ENCODE results near the gene PRKAR1B.
A peak's percentile ranks its signal among the peaks of the same experiment; 100 is the strongest.

Gene PRKAR1B

GRCh38 chr7:572416-573268 lies 154.4 kb downstream of the PRKAR1B start:
- DNase-seq (ENCODE audit: low read depth): no peak

DNA sequence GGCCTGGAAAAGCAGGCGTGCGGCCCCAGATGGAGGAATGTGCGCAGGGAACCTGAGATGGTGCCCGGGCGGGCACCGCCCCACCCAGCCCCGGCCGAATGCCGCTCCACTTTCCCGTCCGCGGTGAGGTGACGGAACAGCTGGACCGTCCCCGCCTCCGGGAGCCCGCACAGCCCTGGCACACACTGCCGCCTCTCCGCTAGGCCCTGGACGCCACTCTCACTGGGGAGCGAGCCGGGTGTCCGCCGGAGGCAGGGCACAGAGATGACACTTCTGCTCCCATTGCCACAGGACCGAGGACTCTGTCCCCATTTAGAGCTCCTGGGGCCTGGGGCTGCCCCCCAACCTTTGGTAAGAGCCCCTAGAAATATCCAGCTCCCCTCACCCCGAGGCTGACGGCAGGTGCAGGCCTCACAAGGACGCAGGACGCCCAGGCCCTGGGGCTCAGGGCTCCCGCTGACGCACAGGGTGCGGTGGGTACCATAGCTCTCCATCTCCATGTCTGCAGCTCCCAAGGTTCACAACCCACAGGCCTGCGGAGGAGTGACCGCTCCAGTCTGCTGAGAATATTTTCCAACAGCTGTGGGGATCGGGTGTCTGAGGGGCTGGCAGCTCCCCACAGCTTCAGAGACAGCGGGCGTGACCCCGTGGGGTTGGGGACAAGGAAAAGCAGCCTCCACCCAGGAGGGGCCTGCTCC lies 155.2 kb downstream of the PRKAR1B start:
- no peak for DNase-seq (ENCODE audit: low read depth)

- no peak for DNase-seq (ENCODE audit: low read depth)
Observed at GRCh38 chr7:571096-571717, 155.9 kb downstream of the PRKAR1B start.

GRCh38 chr7:570801-571070 lies 156.3 kb downstream of the PRKAR1B start:
- DNase-seq (ENCODE audit: low read depth): no peak

DNA sequence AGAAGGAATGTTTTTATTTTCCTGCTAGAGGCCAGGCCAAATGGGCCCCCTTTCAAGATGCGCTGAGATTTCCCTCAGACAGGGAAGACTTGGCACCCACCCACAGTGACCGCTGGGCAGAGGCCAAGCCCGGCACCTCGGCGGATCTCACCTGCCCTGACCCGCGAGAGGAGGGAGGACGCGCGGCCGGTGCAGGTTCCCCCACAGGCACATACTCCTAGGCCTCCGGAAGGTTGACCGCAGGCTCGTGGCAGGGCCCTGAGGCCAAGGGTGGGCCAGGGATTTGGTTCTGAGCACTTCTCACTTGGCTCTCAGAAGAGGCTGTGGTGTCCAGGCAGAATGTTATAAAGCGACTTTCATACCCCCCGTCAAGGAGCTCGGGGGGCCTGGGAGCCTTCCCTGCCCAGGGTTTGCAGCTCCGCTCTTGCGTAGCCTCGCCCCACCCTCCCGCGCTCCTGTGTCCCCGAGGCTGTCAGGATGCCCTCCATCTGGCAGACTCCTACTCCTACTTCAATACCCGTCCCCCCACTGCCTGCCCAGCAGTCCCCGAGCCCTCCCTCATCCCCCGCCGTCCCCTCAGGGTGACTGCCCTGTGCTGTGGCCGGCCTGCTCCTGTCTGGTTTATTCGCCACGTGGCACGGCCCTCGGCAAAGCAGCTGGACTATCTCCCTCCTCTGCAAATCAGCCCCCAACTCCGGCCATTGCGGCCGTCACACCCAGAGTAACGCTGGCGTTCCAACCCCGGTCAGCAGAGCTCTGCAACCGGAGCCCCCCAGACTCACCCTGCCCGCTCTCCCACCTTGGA lies 156.9 kb downstream of the PRKAR1B start:
- DNase-seq (ENCODE audit: low read depth): no peak

- no peak for DNase-seq (ENCODE audit: low read depth)
Observed at GRCh38 chr7:569071-569855, 157.8 kb downstream of the PRKAR1B start.

DNA sequence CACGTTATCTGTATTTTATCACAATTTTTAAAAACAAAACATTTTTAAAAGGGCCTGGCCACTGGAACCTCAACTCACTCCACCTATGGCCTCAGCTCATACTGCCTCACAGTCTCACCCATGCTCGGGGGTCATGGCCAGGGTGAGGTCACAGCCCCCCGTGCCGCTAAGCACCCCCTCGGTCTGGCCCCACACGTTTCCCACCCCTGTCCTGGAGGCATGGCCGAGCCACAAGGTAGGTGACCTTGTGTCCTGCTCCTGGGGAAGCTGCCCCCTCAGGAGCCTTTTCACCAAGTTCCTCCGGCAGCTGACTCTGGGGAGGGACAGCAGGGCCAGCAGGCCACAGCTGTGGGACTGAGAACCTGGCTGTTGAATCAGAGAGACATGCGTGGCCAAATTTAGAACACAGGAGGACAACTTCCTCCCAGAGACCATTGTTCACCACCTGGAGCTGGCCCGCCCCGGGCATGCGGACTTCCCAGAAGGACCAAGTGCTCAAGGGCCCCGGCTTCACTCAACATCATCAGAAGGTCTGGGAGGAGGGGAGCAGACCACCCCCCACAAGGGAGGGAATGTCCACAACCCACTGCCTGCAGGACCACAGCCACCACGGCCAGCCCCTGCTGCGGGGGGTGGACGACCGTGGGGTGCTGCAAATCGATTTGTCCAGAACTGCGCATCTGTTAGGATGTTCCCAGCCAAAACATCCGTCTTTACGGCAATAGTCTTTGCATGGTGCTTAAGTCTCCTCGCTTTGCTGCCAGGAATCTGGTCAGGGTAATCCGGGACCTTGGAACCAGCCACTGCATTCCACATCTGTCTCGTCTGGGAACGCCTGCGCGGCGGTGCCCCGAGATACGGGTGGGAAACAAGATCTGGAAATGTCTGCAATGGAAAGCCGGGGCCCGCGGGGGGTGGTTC lies 158.8 kb downstream of the PRKAR1B start:
- peak; percentile 9 for DNase-seq (ENCODE audit: low read depth)

- no peak for DNase-seq (ENCODE audit: low read depth)
Observed at GRCh38 chr7:567305-567883, 159.7 kb downstream of the PRKAR1B start.

GRCh38 chr7:566100-566499 lies 161.0 kb downstream of the PRKAR1B start:
- no peak for DNase-seq (ENCODE audit: low read depth)

DNA sequence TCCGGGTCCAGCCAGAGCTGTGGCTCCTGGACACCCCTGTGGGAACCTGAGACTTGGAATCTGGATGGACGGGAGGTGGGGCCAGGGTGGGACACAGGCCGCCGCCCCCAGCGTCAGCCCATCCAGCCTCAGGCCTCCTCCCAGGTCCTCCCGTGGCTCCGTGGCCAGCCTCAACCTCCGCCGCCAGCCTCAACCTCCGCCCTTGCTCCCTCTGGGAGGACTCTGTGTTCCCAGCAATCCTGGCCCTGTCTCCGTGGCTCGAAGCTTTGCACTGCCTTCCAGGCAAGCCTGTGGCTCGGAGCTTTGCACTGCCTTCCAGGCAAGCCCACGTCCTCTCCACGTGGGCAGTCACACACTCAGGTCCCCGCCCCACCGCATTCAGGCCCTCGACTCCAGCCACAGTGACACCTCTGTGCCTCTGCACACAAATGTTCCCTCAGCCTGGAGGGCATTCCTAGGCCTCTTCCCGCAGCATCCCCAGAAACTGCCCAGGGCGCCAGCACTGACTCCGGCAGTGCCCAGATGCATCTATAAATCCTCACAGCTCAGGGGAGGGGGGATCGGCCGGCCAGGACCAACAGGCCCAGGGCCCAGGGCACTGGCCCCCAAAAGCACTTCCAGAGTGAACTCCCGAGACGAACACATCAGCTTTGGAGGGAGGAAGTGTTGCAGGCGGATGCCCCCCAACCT lies 162.8 kb downstream of the PRKAR1B start:
- no peak for DNase-seq (ENCODE audit: low read depth)

DNA sequence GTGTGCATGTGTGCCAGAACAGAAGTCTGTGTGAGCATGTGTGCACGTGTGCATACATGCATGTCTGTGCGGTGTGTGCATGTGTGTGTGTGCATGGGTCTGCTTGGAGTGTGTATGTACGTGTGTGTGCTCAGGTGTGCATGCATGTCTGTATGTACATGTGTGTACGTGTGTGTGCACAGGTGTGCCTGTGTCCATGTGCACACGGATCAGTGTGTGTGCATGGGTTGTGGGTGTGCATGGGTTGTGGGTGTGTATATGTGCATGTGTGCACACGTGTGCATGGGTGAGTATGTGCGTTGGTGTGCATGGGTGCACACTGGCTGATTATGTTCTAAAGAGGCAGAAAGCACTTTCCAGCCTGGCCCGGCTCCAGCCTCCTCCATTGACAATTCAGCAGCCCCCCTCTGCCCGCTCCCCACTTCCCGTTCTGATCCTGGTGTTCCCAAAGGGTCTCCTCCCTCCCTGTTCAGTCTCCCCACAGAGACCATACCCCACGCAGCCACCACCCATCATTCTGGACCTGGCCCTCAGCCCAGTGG lies 163.4 kb downstream of the PRKAR1B start:
- DNase-seq (ENCODE audit: low read depth): no peak

GRCh38 chr7:562789-563628 lies 164.1 kb downstream of the PRKAR1B start:
- no peak for DNase-seq (ENCODE audit: low read depth)

DNA sequence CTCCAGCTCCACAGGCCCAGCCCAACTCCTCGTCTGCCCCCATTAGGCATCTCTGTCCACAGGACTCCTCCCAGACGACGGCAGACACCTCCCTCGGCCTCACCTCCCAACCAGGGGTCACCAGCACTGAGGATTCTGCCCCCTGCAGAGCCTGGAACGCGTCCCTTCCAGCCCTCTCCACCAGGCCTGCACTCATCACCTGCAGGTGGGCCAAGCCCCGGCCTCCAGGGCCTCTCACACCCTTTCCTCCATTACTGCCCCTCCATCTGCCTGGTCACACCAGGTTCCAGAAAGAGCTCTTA lies 164.8 kb downstream of the PRKAR1B start:
- no peak for DNase-seq (ENCODE audit: low read depth)

GRCh38 chr7:561631-562373 lies 165.3 kb downstream of the PRKAR1B start:
- DNase-seq (ENCODE audit: low read depth): no peak

DNA sequence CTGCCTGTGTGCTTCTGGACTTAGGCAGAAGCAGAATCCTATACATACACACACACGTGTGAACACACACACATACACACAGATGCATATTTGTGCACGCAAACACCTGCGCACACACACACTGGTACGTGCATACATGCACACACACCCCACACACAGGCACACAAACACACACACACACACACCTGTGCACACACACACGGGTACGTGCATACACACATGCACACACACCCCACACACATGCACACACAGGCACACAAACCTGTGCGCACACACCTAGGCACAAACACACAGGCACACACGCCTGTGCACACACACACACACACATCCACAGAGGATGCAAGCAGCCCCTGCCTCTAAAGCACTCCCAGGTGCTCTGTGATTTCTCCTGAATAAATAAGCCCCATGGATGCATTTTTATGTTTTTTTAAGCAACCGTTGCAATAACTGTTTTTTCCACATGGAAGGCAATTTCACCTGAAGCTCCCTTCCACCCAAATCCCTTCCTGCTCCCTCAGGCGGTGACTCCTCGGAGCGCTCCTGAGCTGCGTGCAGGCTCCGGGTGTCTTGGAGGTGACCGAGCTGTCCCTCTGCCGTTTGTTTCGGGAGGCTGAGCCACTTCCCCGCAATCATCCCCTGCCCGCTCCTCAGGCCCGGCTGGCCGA lies 166.0 kb downstream of the PRKAR1B start:
- no peak for DNase-seq (ENCODE audit: low read depth)

GRCh38 chr7:559396-559705 lies 167.7 kb downstream of the PRKAR1B start:
- DNase-seq (ENCODE audit: low read depth): no peak

GRCh38 chr7:557558-557881 lies 169.6 kb downstream of the PRKAR1B start:
- DNase-seq (ENCODE audit: low read depth): no peak

Data from GM04503 (cell line).